A204.1 (cell line): ENCODE results near the gene SLC16A3.

Source experiments
- FAIRE-seq: peaks from 2 replicates; lab custom pipeline; 2012; peaks lifted over from hg19 to GRCh38; lab: Jason Lieb, UNC

The SLC16A3 gene

DNA sequence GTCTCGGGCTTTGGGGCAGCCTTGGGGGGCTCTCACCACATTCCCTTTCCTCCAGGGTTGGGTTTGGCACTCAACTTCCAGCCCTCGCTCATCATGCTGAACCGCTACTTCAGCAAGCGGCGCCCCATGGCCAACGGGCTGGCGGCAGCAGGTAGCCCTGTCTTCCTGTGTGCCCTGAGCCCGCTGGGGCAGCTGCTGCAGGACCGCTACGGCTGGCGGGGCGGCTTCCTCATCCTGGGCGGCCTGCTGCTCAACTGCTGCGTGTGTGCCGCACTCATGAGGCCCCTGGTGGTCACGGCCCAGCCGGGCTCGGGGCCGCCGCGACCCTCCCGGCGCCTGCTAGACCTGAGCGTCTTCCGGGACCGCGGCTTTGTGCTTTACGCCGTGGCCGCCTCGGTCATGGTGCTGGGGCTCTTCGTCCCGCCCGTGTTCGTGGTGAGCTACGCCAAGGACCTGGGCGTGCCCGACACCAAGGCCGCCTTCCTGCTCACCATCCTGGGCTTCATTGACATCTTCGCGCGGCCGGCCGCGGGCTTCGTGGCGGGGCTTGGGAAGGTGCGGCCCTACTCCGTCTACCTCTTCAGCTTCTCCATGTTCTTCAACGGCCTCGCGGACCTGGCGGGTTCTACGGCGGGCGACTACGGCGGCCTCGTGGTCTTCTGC lies 8.4 kb downstream of the SLC16A3 start:
- no peak for FAIRE-seq

DNA sequence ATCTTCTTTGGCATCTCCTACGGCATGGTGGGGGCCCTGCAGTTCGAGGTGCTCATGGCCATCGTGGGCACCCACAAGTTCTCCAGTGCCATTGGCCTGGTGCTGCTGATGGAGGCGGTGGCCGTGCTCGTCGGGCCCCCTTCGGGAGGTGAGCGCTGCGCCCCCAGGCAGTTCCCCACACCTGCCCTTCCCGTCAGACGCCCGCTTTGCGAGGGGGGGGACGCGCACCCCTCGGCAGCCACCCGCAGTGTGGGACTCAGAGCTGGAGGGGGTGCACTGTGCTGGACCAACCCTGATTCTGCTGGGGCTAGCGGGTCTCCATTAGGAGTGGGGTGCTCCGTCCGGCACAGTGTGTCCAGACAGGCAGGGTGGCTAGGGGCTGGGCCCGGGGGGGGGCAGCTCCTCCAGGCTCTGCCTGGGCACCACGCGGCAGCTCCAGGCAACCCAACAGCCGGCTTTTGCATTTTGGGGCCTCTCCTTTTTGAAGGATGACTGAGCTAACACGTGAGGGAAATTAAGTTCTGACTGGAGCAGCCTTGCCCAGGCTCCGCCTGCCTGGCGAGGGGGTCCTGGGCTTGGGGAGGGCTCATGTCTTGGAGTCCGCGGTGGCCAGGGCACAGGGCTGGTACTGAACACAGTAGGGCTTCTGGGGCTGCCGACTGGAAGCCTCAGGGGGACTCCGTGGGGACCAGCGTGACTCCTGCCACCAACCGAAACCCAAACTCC lies 9.1 kb downstream of the SLC16A3 start:
- no peak for FAIRE-seq

DNA sequence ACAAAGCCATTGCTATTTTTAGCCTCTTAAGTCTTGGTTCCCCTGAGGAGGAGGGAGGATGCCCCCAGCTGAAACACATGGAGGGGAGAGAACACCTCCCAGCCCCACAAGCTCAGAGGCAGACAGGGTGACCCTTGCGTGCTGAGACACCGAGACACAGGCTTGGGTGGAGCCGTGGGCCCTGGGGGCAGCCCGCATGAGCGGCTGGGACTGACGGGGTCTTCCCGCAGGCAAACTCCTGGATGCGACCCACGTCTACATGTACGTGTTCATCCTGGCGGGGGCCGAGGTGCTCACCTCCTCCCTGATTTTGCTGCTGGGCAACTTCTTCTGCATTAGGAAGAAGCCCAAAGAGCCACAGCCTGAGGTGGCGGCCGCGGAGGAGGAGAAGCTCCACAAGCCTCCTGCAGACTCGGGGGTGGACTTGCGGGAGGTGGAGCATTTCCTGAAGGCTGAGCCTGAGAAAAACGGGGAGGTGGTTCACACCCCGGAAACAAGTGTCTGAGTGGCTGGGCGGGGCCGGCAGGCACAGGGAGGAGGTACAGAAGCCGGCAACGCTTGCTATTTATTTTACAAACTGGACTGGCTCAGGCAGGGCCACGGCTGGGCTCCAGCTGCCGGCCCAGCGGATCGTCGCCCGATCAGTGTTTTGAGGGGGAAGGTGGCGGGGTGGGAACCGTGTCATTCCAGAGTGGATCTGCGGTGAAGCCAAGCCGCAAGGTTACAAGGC lies 9.8 kb downstream of the SLC16A3 start:
- no peak for FAIRE-seq

DNA sequence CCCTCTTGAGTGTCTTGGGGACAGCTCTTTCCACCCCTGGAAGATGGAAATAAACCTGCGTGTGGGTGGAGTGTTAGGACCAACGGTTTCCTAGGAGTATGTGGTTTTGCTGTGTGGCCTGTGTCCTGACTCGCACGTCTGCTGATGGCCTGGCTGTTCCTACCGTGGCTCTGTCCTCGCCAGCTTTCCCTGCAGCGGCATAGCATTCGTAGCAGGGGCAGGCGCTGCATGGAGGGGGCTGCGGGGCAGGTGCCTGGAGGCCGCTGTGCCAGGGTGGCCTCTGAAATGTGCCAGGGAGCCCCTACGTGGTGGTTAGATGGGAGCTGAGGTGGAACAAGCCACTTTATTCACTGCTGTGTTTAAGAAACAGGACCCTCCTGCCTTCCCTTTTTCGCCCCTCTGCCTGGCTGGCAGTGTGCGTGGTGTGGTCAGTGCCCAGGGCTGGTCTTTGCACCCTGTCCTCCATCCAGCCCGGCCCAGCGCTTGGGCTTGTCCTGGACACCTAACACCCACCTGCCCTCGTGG lies 10.6 kb downstream of the SLC16A3 start:
- no peak for FAIRE-seq

DNA sequence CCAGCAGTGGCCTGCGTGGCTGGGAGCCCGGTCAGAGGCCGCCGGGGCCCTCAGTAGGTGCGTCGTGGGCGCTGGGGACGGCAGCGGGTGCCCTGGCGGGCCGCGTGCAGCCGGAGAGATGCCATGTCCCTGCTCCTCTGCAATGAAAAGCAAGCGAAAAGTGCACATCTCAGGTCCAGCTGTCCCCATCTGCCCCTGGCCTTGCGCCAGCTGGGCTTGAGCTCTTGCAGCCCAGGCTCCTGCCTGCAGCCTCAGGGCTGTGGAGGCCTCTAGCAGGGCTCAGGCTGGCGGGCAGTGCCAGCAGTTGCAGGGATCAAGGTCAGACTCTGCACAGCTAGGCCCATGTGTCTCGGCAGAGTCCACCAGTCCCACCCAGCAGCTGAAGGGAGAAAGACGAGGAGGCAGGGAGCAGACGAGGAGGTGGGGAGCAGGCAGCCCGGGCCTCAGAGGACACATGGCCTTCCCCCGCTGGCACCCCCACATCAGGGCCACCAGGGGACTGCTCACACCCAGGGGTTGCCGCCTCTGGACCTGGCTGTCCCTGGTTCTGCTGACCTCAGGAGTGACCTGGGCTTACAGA lies 11.2 kb downstream of the SLC16A3 start:
- FAIRE-seq, result no peak

DNA sequence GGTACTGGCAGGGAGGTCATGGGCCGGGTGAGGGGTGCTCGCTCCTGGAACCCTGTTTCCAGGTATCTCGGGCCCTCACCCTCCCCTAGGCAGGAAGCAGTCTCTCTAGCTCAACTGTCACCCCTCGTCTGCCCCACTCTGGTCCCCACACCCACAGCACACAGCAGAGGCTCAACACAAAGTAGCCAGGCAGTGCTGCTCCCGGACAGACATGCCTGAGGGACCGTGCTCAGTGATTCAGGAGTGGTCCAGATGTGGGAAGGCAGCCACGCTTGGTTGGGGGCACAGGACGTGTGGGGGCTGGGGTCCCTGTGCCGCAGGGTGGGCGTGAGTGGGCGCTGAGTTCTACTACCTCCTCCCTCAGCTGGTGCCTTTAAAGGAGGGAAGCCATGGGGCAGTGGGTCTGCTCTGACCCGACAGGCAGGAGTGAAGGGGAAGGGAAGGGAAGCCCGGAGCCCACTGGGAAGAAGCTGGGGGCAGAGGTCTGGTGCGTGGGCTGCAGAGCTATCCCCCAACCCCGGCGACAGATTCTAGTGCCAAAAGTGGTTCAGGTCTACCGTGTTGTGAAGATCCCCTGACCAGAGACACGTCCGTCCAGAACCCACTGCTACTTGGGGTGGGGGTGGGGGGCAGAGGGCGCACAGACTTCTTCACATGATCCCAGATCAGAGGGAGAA lies 11.8 kb downstream of the SLC16A3 start:
- no peak for FAIRE-seq

DNA sequence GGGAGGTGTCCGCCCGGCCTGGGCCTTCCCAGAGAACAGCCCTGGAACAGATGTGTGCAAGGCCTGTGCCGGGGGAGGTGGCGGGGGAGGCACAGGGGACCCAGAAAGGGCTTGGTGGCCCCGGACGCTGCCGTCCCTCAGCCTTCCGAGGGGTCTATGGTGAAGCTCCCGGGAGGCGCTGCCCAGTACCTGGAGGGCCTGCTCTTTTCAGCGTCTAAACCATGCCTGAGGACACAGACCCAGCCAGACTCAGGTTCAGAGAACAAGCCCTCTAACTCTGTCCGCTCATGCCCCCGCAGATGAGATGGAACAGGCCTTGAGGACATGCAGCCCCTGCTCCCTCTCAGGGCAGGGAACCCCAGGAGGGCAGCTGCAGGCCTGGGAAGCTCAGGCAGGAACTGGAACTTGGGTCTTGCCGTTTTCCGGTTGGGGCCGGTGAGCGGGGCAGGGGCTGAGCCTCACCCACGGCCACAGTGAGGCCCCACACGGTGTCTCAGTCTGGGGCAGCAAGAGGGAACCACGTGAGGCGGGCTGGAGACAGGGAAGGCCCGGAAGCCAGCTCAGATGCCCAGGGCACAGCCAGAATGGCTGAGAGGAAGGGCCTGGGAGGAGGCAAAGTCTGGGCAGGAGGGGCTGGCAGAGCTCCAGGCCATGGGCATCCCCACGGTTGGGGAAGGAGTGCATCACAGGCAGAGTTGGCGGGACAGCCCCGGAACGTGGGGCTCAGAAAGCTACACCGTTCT lies 12.5 kb downstream of the SLC16A3 start:
- no peak for FAIRE-seq

DNA sequence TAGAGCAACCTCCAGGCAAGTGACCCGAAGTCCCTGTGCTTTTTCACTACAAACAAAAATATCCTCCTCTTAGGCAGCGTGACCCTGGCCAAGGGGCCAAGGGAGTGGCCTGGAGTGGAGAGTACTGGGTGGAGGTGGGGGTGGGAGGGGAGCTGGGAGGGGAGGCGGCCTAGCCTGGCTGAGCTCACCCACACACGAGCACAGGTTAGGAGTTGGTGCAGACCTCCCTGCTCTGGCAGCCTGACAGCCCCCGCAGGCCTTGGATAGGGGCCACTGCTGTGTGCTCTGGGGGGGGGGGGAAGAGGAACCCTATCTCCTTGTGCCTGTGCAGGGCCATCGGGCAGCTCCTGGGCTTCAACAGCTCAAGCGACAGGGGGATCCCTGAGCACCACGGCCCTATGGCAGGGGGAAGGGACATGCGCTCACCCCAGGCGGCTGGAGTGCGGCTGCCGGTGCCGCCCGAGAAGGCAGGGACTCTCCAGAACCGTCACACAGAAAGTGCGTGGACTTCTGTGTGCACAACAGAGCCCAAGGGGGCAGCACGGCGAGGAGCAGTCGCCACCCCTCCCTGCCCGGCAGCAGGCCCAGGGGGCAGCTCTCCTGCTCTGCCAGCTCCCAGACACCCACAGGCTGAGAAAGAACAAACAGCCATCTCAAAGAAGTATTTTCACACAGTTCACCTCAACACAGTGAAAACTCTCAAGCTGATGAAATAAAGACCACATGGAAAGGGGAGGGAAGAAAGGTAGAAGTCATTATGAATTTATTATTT lies 13.3 kb downstream of the SLC16A3 start:
- FAIRE-seq, result no peak

DNA sequence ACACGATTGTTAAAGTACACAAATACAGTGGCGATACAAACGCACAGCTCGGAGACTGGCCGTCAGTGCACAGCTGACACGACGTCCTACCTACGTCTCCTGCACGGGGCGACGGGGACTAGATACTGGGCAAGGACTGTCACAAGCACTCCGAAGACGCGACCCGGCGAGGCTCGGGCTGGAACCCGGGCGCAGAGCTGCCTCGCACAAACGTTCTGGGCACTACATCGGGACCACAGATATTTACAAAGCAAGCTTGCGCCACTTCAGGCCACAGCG lies 13.8 kb downstream of the SLC16A3 start:
- FAIRE-seq, result no peak

DNA sequence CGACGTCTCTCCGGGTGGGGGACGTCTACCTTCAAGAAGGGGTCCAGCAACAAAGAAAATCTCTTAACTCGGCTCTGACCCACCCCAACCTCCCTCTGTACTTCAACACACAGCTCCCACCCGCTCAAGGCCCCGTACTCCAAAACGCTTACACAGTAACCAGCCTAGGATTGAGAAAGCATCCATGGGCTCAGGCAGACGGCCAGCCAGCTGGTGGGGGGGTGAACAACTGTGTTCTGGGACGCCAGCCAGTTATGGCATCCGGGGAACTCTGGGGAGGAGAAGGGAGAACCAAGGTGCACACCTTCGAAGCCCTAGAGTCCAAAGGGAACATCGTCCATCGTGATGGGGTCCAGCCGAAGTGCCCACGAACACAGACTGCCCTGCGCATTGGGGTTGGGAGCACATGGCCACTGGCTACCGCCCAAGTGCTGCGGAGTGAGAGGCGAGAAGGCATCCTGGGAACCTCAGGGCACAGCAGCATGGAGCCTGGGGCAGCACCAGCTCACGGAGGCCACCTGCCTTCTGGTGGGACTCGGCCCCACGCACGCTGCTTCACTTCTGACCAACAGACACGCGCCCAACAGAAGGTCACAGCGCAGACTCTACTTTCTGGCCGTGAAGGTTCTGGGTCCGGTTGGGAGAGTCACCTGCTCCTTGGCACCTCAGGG lies 14.3 kb downstream of the SLC16A3 start:
- FAIRE-seq, result no peak

DNA sequence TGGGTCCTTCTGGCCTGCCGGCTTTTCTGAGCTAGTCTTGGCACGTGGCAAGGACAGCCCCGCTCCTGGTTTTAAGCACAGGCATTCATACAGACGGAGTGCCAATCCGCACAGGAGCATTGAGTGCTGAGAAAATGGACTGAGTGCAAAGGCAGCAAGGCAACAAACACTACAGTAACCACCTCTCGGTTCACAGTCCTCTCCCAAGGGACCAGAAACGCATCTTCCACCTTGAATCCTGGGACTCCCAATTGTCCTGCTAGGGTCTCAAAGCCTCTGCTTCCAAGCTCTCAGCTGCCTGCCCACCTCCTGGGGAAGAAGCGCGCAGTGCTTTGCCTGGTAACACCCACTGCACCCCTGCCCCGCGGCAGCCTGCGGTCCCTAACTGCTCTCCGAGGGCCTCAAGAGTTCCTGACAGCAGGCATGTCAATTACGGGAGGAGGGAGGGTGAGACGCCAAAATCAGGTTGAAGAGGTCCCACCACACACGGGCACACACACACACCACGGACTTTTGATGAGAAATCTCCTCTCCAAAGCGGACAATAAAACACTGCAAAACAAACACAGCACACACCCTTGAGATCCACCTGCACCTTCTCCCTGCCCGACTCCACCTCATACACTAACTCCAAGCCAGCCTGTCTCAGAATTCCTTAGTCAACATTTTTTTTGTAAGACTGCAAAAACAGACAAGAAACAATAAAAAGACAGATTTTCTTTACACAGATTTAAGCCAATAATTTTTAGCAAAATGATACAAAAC lies 15.0 kb downstream of the SLC16A3 start:
- FAIRE-seq, result no peak

DNA sequence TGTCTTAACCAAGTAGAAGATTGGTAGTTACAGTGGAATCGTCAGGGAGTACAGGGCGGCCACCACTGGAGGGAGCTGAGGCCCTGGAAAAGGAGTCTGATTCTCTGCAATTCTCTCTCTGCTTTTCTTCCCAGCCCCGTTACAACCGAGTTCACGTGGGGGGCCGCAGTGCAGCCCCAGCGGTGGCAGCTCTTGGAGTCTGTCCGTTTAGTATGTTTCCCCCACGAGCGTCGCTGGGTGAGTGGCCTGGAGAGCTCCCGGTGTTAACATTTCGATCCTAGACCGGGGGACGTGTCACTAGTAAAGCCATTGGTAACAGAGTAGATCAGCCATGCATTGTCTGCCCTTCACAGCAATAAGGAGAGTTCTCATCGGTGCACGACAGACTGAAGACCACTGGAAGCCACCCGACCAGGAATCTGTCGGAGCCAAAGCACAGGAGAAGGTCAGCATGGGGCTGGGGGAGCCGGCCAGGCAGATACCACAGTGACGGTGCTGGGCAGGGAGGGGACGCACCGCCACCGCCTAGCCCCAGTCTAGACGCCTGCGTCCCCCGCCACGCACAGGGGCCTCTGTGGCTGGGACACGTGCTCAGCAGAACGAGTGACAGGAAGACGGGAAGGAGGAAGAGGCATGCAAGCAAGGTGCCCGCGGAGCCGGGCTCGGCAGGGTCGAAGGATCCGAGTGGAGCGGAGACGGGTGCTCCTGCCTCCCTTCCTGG lies 15.7 kb downstream of the SLC16A3 start:
- FAIRE-seq, result no peak

DNA sequence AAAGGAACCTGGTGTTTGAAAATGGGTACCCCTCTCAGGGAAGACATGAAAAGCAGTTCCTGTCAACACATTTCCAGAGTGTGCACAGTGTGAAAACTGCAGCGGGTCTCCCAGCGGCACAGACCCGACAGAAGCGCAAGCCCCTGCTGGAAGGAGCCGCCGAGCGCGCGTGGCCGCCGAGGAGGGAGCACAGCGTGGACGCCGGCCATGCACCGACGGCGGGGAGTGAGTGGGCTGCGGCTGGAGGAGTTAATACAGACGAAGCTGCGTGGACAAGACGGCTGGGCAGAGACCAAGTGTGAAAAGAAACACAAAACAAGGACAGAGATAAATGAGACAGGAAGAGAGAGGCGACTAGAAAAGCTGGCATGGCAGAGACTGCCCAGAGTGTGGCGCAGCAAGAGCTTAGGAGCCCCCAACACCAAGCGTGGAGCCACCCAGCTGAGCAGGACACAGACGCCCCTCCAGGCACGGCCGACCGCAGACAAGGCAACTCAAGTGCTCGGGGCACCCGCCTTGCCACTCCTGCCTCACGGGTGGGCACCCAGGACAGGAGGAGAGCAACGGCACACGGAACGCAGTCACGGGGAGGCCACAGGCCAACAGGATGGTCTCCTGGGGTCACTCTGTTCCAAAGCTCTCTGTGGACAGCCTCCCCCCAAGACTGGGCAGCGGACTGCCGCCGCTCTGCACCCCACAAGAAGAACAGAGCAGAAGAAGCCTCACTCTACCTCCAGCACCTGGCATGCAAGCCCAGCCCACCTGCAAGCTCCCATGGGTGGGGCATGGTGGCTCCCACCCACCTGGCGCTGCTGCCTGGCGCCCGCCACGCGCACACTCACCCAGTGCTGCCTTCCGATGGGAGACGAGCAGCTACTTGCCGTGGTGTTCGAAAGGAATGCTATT lies 16.5 kb downstream of the SLC16A3 start:
- FAIRE-seq, result no peak

DNA sequence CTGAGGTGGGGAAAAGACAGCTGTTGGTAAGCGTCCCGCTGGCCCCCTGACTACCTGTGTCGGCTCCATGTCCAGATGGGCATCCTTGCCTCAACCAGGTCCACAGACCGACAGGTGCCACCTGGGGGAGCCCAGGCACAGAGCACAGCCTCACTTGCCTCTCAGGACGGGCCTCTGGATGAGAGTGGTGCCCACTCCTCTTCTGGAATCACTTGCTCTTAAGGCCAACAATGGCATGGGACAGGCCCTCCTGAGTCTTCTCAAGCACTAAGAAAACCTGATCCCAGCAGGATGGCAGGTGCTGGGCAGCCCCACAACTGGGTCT lies 17.2 kb downstream of the SLC16A3 start:
- no peak for FAIRE-seq

DNA sequence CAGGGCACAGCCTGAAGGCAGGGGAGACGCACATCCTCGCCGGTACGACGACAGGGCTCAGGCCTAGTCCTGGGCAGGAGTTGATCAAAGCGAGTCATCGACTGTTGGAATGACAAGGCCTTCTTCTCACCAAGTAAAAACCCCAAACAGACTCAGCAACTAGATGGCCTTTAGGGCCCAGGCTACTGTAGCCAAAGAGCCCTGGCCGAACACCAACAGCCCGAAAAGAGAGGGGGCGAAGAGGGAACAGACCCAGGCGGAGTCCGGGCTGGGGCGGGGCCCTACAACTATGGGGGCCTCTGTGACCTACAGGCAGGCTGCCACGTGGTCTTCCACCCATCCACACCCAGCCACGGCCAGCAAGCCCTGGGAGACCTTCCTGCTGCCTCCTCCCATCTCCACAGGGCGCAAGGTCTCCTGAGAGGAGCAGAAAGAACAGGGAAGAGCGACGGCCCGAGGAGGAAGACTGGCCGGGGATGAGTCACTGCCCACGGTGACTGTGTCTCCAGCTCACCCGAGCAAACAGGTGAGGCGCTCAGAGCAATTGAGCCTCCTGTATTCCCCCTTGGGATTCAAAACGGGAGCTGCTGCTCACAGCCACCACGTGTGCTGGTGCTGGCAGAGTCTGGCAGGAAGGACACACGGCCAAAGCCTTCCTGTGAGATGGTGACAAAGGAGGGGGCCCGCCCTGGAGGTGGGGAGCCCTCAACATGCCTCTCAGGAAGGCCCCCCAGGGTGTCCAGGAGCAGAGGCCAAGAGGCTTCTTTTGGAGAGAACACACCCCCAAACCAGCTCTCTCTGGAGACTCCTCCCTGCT lies 17.7 kb downstream of the SLC16A3 start:
- no peak for FAIRE-seq

DNA sequence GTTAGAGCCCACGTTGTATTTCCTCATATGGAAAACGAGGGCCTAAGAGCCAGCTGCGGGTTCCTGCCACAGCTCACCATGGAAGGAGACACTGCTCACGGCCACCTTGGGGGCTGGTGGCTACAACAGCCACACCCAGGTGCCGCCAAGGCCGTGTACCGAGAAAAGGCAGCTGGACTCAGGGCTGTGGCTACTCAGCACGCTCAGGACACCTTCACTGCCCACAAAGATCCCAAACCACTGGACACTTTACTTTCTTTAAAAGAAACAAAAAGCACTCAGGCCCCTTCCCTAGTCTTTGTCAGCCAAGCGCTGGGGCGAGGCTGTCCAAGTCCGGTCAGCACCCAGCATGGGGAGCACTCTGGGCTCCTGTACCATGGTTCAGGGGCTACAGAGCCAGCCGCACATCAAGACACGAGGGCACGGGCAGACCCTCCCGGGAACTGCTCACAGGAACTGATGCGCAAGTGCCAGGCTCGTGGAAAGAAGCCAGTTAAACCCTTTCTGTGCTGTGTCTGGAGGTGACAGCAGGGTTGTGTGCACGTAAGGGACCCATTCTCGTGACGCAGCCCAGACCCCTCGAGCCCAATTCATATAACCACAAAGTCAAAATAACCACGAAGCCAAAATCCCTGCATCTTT lies 18.5 kb downstream of the SLC16A3 start:
- no peak for FAIRE-seq
